Activated naive CD8-positive, alpha-beta T cell (primary cell): ENCODE data around the gene SPTSSB.

Experiments used
- H3K27ac Mint-ChIP-seq: one replicate; pipeline ENCODE4 v1.8.0; 2021; ENCODE audit warnings: mixed read lengths
- H3K27me3 Mint-ChIP-seq: one replicate; pipeline ENCODE4 v1.8.0; 2021; ENCODE audit warnings: mixed read lengths
- H3K36me3 Mint-ChIP-seq: one replicate; pipeline ENCODE4 v1.8.0; 2021; ENCODE audit warnings: mixed read lengths
- H3K4me1 Mint-ChIP-seq: one replicate; pipeline ENCODE4 v1.8.0; 2021; ENCODE audit warnings: low read depth, mixed read lengths
- H3K4me3 Mint-ChIP-seq: one replicate; pipeline ENCODE4 v1.8.0; 2021; ENCODE audit warnings: mild to moderate bottlenecking, mixed read lengths
- H3K9me3 Mint-ChIP-seq: one replicate; pipeline ENCODE4 v1.8.0; 2021; ENCODE audit warnings: low read depth, mixed read lengths

Gene SPTSSB

DNA sequence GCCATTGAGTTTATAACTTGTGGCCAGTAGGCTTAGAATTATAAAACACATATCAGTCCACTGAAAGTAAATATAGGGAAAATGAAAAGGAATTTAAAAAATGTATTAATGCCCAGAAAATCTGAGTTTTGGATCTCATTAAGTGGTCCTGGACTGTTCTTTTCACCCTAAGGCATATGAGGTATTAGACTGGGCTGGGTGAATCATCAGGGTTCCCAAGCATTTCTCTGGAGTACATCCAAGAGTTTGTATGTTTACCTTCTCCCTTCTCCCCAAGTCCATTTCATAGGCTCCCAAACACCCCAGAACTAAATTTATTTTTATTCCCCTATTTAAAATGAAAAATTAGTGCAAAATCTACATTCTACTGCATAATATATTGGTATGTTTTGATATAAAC lies 31.9 kb upstream of the SPTSSB start:
- Mint-ChIP-seq H3K36me3 (peaks cover 2% of the 10 kb centered on the region), H3K27ac (no peak overlapping the region), H3K4me1 (peaks cover 27% of the 10 kb centered on the region), H3K9me3 (no peaks in the 10 kb centered on the region), H3K4me3 (no peak overlapping the region), H3K27me3 (peaks cover 1% of the 10 kb centered on the region)

DNA sequence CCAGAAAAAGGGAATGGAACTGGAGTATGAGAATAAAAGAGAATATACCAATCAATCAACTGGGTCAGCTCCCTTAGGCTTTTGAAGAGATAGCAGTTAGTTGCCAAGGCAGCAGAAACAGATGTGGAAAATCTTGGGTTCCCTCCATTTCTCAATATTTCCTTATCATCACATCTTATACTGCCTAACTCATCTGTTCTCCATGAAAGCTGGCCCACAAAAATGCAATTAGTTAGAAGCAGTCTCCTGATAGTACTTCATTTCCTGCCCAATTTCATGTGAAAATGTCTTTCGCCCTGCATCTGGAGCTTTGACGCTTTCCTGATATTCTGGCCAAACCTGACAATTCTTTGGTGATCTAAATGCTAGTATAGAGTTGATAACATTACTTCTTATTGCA lies 30.1 kb upstream of the SPTSSB start:
- H3K4me3 Mint-ChIP-seq, result no peak overlapping the region
- peaks cover 1% of the 10 kb centered on the region for H3K27me3 Mint-ChIP-seq
- H3K9me3 Mint-ChIP-seq, result no peaks in the 10 kb centered on the region
- peaks cover 6% of the 10 kb centered on the region for H3K36me3 Mint-ChIP-seq
- H3K4me1 Mint-ChIP-seq, result peaks cover 24% of the 10 kb centered on the region
- no peak overlapping the region for H3K27ac Mint-ChIP-seq

- peaks cover under 1% of the 10 kb centered on the region for H3K27me3 Mint-ChIP-seq
- peaks cover 21% of the 10 kb centered on the region for H3K4me1 Mint-ChIP-seq
- no peak overlapping the region for H3K4me3 Mint-ChIP-seq
- H3K36me3 Mint-ChIP-seq, result peaks cover 5% of the 10 kb centered on the region
- no peaks in the 10 kb centered on the region for H3K9me3 Mint-ChIP-seq
- H3K27ac Mint-ChIP-seq, result no peak overlapping the region
Measured at GRCh38 chr3:161400650-161401049, 29.3 kb upstream of the SPTSSB start.

- no peak overlapping the region for H3K27ac Mint-ChIP-seq
- peak overlapping the region; percentile 33 for H3K4me3 Mint-ChIP-seq
- peaks cover 2% of the 10 kb centered on the region for H3K27me3 Mint-ChIP-seq
Measured at GRCh38 chr3:161395115-161396012, 24.0 kb upstream of the SPTSSB start.

DNA sequence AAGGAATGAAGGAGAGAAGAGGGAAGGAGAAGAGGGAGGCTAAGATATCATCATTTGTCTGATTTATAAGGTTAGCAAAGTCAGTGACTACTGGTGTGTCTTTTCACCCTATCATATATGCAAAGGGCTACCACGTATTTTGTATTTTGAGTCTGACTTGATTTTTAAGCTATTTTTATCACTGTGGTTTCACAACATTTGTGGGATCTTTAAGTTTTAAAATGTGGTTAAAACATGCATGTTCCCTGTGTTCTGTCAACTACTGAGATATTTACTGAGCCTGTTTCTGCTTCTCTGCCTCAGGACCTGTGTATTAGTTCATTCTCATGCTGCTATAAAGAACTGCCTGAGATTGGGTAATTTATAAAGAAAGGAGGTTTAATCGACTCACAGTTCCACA lies 22.5 kb upstream of the SPTSSB start:
- H3K36me3 Mint-ChIP-seq, result peaks cover 4% of the 10 kb centered on the region
- H3K4me3 Mint-ChIP-seq, result peak overlapping the region; percentile 7
- H3K27me3 Mint-ChIP-seq, result peaks cover 12% of the 10 kb centered on the region
- H3K4me1 Mint-ChIP-seq, result peaks cover 51% of the 10 kb centered on the region
- H3K27ac Mint-ChIP-seq, result no peak overlapping the region
- H3K9me3 Mint-ChIP-seq, result no peaks in the 10 kb centered on the region

More at GRCh38 chr3:161395115-161396012, 24.0 kb upstream of the SPTSSB start:
- H3K9me3 Mint-ChIP-seq, result no peaks in the 10 kb centered on the region
- H3K36me3 Mint-ChIP-seq, result peaks cover 4% of the 10 kb centered on the region
- H3K4me1 Mint-ChIP-seq, result peaks cover 51% of the 10 kb centered on the region

DNA sequence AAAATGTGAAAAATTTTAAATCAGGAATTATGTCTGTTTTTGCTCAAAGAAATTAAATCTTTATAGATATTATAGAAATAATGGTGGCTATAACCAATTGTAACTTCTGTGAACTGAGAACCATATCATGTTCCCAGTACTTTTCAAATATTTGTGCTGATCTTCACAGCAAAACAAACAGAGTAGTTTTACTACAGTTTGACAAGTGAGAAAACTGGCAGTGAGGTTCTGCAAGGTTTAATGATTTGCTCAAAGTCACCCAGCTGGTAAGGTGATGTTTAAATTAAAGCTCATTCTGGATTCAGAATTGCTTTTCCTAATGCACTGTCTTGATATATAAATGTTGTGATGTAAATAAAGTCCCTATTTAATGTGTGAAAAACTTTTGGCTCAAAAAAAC lies 22.0 kb upstream of the SPTSSB start:
- Mint-ChIP-seq H3K36me3 (peaks cover 4% of the 10 kb centered on the region), H3K9me3 (no peaks in the 10 kb centered on the region), H3K4me3 (no peak overlapping the region), H3K27me3 (peaks cover 13% of the 10 kb centered on the region), H3K27ac (no peak overlapping the region), H3K4me1 (peaks cover 48% of the 10 kb centered on the region)

DNA sequence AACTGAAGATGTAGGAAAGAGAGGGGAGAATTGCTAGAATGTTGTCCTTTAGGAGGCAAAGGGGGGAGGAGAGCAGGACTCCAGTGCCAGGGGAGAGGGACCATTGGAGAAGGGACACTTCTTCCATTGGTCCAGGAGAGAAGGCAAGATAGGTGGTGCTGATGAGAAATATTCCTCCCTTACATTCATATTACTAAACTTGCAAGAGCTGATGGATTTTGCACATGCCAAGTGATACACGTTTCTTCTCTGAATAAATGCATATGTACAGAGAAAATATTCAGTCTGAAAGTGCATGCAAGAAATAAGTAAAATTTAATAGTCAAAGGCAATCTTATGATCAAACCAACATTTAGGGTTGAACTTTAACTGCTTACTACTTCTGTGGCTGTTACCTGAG lies 21.5 kb upstream of the SPTSSB start:
- H3K36me3 Mint-ChIP-seq, result peaks cover 4% of the 10 kb centered on the region
- H3K4me3 Mint-ChIP-seq, result no peak overlapping the region
- H3K27ac Mint-ChIP-seq, result no peak overlapping the region
- peaks cover 14% of the 10 kb centered on the region for H3K27me3 Mint-ChIP-seq
- H3K4me1 Mint-ChIP-seq, result peaks cover 45% of the 10 kb centered on the region
- no peaks in the 10 kb centered on the region for H3K9me3 Mint-ChIP-seq

GRCh38 chr3:161390200-161390599 lies 18.9 kb upstream of the SPTSSB start:
- Mint-ChIP-seq H3K4me3 (no peak overlapping the region), H3K27ac (no peak overlapping the region), H3K9me3 (no peaks in the 10 kb centered on the region), H3K27me3 (peaks cover 14% of the 10 kb centered on the region), H3K36me3 (no peaks in the 10 kb centered on the region), H3K4me1 (peaks cover 38% of the 10 kb centered on the region)

DNA sequence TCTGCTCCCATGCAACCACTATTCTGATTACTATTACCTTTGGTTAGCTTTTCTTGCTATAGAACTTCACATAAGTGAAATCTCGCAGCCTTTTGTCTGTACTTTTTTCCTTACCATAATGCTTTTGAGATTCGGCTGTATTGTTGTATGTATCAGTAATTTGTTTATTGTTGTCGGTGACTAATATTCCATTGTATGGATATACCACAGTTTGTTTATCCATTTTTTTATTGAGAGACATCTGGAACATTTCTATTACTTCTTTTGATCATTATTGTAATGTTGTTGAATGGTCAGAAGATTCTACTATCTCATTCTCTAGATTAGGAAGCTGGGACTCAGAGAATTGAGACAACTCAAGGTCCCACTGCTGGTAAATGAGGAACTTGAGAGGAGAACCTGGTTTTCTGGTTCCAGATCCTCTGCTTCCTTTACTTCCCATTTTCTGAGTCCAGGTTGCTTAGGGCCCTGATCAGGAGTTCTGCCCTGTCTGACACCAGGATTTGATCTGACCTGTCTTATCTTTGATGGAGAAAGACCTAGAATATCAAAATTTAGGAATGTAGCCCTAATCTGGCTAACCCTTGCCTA lies 18.2 kb upstream of the SPTSSB start:
- H3K27ac Mint-ChIP-seq, result no peak overlapping the region
- peaks cover 14% of the 10 kb centered on the region for H3K27me3 Mint-ChIP-seq
- H3K4me3 Mint-ChIP-seq, result no peak overlapping the region
- H3K9me3 Mint-ChIP-seq, result no peaks in the 10 kb centered on the region
- H3K36me3 Mint-ChIP-seq, result no peaks in the 10 kb centered on the region
- peaks cover 32% of the 10 kb centered on the region for H3K4me1 Mint-ChIP-seq

DNA sequence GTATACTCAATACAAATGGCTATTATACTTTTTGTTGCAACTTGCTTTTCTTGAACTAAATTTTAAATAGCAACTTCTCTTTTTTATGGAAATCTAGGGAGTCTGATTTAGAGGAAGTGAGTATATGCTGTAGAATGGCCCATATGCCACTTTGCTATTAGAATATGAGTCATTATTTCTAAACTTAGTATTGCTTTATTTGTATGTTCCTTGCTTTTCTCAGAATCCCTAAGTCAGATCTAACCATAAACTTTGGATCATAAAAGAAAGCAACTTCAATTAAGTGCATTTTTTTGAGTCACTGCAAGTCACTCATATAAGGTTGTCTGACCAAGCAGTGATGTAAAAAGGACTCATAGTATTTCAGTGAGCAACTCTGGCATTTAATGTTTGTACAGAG lies 17.5 kb upstream of the SPTSSB start:
- H3K27me3 Mint-ChIP-seq, result peaks cover 17% of the 10 kb centered on the region

DNA sequence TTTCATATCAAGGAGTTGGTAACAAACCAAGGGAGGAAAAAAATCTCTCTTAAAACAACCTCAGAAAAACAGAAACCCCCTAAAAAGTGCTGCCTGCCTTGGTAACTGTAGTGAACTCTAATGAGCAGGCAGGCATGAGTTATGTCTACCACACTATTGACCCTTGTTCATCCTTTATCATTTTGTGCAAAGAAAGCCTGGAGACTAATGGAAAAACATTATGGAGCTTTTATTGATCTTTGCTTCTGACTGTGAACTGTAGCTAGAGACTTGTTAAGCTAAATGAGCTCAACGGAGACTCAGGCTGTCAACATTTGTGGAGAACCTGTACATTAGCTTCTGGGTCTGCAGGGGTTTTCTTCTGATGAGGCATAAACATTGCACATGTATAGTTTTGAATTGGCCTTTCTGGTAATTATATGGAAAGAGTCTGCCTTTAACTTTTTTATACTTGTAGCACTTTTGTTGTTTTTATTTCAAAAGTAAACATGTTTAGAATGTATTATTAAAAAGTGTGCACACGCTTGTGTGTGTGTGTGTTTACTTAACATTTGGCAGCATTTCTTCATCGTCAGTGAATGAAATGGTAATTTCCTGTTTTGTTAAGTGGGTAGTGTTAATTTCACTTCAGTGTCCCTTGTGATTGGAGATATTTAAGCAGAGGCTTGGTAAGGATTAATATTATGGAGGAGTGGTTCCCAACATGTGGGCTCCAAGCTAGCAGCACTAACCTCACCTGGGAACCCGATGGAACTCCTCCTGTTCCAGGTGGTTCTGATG lies 15.9 kb upstream of the SPTSSB start:
- H3K27me3 Mint-ChIP-seq, result peaks cover 18% of the 10 kb centered on the region
- H3K4me1 Mint-ChIP-seq, result peaks cover 10% of the 10 kb centered on the region
- H3K9me3 Mint-ChIP-seq, result no peaks in the 10 kb centered on the region

More for the DNA sequence above, 17.5 kb upstream of the SPTSSB start:
- Mint-ChIP-seq H3K4me1 (peaks cover 25% of the 10 kb centered on the region), H3K9me3 (no peaks in the 10 kb centered on the region), H3K36me3 (no peaks in the 10 kb centered on the region), H3K4me3 (no peak overlapping the region), H3K27ac (no peak overlapping the region)

DNA sequence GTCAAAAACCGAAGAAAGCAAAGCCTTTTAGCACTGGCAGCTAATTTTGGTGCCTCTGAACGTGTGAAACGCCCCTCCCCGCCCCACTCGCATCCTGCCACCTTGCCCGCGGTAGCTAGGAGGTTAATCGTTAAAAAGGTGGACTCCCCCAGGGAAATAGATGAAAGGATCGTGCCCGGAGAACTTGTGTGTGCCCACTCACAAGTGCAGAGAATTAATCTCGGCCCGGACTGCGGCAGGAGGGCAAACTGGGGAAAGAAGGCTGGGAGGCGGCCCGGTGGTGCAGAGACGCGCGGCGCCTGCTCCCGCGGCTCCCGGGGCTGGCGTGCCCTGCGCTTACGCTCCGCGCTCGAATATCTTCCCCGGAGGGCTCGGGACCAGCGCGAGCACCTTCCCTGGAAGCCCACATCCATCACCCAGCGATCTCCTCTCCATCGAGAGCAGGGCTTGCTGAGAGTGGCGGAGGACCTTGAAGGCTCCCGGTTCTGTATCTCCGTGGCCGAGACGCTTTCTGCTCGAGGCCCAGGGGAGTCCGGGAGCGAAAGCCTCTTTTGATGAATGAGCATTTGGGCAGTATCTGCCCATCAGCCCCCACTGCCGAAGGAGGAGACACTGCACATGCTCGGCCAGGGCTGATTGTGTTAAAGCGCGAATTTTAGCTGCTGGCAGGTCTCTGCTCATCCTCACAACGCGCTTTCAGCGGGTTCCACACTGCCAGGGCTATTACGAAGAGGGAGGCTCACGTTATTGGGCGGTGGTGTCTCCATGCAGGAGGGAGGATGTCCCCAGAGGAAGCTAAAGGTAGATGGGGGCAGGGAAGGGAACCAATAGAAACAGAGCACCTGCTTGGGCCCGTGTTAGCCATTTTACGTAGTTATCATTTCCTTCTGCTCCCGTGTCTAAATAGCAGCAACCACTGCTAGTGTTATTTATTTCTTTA lies 1.3 kb upstream of the SPTSSB start:
- Mint-ChIP-seq H3K4me1 (peaks cover 15% of the 10 kb centered on the region), H3K27me3 (peaks cover 29% of the 10 kb centered on the region), H3K4me3 (peak overlapping the region; percentile 87), H3K36me3 (no peaks in the 10 kb centered on the region), H3K27ac (no peak overlapping the region), H3K9me3 (no peaks in the 10 kb centered on the region)

More for the DNA sequence above, 15.9 kb upstream of the SPTSSB start:
- Mint-ChIP-seq H3K4me3 (no peak overlapping the region), H3K36me3 (no peaks in the 10 kb centered on the region), H3K27ac (no peak overlapping the region)

DNA sequence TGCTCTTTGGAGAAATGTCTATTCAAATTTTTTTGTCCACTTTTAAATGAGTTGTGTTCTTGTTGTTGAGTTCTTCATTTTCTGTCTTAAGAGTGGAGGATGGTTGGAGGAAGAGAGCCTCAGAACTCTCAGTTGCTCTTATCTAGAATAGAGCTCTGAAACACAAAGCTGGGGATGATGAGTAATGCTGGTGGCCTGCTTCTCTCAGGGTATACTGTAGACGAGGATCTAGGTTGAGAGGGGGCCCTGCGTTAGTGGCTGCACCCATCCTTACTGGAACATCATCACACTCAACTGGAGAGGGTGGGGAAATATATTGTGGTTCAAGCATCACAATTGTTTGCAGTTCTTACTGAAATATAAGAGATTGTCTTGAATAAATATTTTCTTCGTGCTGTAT lies 1.8 kb downstream of the SPTSSB start:
- H3K9me3 Mint-ChIP-seq, result no peaks in the 10 kb centered on the region
- H3K27me3 Mint-ChIP-seq, result peaks cover 31% of the 10 kb centered on the region
- peaks cover 15% of the 10 kb centered on the region for H3K4me1 Mint-ChIP-seq
- no peak overlapping the region for H3K27ac Mint-ChIP-seq
- no peaks in the 10 kb centered on the region for H3K36me3 Mint-ChIP-seq
- H3K4me3 Mint-ChIP-seq, result no peak overlapping the region

DNA sequence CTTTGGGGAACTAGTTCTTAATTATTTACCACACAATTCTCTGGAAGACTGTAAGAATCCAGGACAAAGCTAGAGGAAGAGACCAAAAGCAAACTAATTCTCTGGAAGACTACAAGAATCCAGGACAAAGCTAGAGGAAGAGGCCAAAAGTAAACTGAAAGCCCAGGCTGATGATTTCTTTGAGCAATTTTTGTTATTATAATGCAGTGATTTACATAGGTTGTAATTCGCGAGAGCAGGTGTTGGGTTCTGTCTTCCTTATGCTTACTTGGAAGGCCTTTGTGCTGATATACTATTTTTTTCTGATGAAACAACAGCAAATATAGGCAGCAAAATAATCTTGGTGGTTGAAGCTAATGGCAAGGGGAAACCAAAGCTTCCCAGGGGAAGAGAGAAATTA lies 5.2 kb downstream of the SPTSSB start:
- H3K4me1 Mint-ChIP-seq, result peaks cover 4% of the 10 kb centered on the region
- H3K9me3 Mint-ChIP-seq, result no peaks in the 10 kb centered on the region
- H3K4me3 Mint-ChIP-seq, result no peak overlapping the region
- peaks cover 18% of the 10 kb centered on the region for H3K27me3 Mint-ChIP-seq
- H3K27ac Mint-ChIP-seq, result no peak overlapping the region
- H3K36me3 Mint-ChIP-seq, result no peaks in the 10 kb centered on the region
